ENCODE measurements around the gene PSD4.

DNA sequence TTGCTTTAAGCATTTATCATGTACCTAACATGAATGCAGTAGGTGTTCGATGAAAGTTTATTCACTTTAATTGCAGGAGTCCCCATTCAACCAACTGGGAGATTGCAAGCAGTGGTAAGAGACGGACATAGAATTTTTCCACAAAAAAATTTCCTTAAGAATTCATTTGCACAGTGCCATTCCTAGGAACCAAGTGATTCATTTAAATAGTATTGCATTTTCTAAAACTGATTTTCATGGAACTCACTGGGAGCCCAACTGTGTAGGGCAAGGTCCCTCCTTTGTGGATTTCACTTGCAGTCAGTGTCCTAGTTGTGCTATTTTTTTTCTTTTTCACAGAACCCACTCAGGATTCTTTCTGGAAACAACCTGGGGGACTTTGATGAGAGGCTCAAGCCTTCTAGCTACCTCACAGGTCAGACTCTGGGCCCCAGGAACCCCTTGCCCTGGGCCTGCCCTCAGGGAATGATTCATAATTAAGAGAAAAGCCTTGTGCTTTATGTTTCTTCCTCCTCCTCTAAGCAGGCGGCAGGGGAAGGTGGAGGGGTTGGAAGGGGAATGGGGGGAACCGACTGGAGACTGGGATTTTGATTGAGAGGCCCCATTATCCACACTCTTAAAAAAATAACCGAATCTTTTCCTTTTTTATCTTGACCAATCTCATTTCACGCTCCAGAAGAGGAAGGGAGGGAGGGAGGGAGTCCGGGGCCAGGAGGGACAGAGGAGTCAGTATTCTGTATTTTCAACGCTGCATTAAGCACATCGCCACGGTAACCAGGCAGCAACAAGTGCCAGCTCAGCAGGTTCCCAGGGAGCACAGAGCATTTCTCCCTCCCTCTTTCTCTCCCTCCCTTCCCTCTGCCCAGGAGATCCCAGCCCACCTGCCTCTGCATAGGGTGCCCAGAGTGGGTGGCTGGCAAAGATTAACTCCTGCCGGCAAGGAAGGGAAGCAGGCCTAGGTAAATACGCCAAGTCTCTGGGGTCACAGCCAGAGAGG, 51.8 kb downstream of the PSD4 start:
- TF ChIP-seq, protein P1, sequence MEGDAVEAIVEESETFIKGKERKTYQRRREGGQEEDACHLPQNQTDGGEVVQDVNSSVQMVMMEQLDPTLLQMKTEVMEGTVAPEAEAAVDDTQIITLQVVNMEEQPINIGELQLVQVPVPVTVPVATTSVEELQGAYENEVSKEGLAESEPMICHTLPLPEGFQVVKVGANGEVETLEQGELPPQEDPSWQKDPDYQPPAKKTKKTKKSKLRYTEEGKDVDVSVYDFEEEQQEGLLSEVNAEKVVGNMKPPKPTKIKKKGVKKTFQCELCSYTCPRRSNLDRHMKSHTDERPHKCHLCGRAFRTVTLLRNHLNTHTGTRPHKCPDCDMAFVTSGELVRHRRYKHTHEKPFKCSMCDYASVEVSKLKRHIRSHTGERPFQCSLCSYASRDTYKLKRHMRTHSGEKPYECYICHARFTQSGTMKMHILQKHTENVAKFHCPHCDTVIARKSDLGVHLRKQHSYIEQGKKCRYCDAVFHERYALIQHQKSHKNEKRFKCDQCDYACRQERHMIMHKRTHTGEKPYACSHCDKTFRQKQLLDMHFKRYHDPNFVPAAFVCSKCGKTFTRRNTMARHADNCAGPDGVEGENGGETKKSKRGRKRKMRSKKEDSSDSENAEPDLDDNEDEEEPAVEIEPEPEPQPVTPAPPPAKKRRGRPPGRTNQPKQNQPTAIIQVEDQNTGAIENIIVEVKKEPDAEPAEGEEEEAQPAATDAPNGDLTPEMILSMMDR (conservative IDR thresholded peaks at IDR 0.05; ENCODE audit: low read depth, low read length): no peak
- TF ChIP-seq EZH2phosphoT487 (IDR thresholded peaks at IDR 0.05; ENCODE audit: borderline replicate concordance, low read length): no peak

Measured in PC-3 (cell line).